ENCODE data around the gene MARCHF5. TPM values are rescaled to one million over a fixed set of nuclear protein-coding genes. Genes with fewer than 3 reads are reported as not detected.
"Not testable (repeated sequence)": the region's sequence is repeated elsewhere in the genome, so short reads cannot be mapped to it uniquely, and the experiment has no call there.

Gene MARCHF5
- total and polyA plus RNA-seq, 2 donors (not counting 1 experiment from before 2014, with no cell fraction given) = 17.3 to 49.1 TPM

DNA sequence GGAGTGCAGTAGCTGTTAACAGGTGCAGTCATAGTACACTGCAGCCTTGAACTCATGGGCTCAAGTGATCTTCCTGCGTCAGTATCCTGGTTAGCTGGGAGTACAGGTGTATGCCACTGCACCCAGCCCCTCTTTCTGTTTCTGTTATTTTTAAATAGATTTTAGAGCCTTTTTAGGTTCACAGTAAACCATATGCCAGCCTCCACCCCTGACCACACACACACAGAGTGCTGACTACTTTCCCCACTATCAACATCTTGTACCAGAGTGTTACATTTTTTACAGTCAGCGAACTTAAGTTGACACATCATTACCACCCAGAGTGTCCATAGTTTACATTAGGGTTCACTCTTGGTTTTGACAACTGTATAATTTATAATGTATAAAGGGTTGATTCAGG, 32.1 kb downstream of the MARCHF5 start:
- Histone ChIP-seq H3K9me3 (ENCODE audit: control insufficient read depth, insufficient read depth, low read depth, low read length) (no peaks in the 10 kb centered on the region), H3K36me3 (ENCODE audit: control insufficient read depth, insufficient read depth, low read length) (no peaks in the 10 kb centered on the region), H3K9ac (ENCODE audit: insufficient read depth, low read length) (no peak overlapping the region), H3K27ac (ENCODE audit: insufficient read depth, low read length) (no peak overlapping the region), H4K20me1 (ENCODE audit: control insufficient read depth, extremely low read depth, insufficient read depth, low read length) (no peaks in the 10 kb centered on the region), H2AFZ (ENCODE audit: low read length) (no peak overlapping the region), H3K79me2 (ENCODE audit: control insufficient read depth, insufficient read depth, low read length) (peaks cover 13% of the 10 kb centered on the region), H3K27me3 (ENCODE audit: control insufficient read depth, insufficient read depth, low read length) (no peaks in the 10 kb centered on the region), H3K4me3 (replicated peaks in 1 of 4; ENCODE audit: control extremely low read depth in 1 of 4, insufficient read depth in 1 of 4, low read depth in 3 of 4, low read length in 4 of 4) (no peak overlapping the region), H3K4me2 (ENCODE audit: extremely low read depth, insufficient read depth, low read length) (no peak overlapping the region), H3K4me1 (ENCODE audit: control insufficient read depth, extremely low read depth, insufficient read depth, low read length) (no peaks in the 10 kb centered on the region)
- DNase-seq (ENCODE audit: low read depth in 2 of 2) = no peak
- TF ChIP-seq, protein P1, sequence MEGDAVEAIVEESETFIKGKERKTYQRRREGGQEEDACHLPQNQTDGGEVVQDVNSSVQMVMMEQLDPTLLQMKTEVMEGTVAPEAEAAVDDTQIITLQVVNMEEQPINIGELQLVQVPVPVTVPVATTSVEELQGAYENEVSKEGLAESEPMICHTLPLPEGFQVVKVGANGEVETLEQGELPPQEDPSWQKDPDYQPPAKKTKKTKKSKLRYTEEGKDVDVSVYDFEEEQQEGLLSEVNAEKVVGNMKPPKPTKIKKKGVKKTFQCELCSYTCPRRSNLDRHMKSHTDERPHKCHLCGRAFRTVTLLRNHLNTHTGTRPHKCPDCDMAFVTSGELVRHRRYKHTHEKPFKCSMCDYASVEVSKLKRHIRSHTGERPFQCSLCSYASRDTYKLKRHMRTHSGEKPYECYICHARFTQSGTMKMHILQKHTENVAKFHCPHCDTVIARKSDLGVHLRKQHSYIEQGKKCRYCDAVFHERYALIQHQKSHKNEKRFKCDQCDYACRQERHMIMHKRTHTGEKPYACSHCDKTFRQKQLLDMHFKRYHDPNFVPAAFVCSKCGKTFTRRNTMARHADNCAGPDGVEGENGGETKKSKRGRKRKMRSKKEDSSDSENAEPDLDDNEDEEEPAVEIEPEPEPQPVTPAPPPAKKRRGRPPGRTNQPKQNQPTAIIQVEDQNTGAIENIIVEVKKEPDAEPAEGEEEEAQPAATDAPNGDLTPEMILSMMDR (conservative IDR thresholded peaks at IDR 0.05 in 1 of 2, IDR thresholded peaks at IDR 0.05 in 1 of 2; ENCODE audit: low read depth in 1 of 2, low read length in 2 of 2) = no peak
- TF ChIP-seq EZH2 (IDR thresholded peaks at IDR 0.05; ENCODE audit: low read length, missing control alignments) = no peak

GRCh38 chr10:92327445-92328433, 36.8 kb downstream of the MARCHF5 start:
- Histone ChIP-seq H4K20me1 (ENCODE audit: control insufficient read depth, extremely low read depth, insufficient read depth, low read length) (no peaks in the 10 kb centered on the region), H3K9ac (ENCODE audit: insufficient read depth, low read length) (no peak overlapping the region), H3K27ac (ENCODE audit: insufficient read depth, low read length) (no peak overlapping the region), H3K4me3 (replicated peaks in 1 of 4; ENCODE audit: control extremely low read depth in 1 of 4, insufficient read depth in 1 of 4, low read depth in 3 of 4, low read length in 4 of 4) (no peak overlapping the region), H3K27me3 (ENCODE audit: control insufficient read depth, insufficient read depth, low read length) (no peaks in the 10 kb centered on the region), H3K36me3 (ENCODE audit: control insufficient read depth, insufficient read depth, low read length) (no peaks in the 10 kb centered on the region), H3K4me1 (ENCODE audit: control insufficient read depth, extremely low read depth, insufficient read depth, low read length) (no peaks in the 10 kb centered on the region), H3K4me2 (ENCODE audit: extremely low read depth, insufficient read depth, low read length) (no peak overlapping the region), H3K79me2 (ENCODE audit: control insufficient read depth, insufficient read depth, low read length) (peaks cover 12% of the 10 kb centered on the region), H3K9me3 (ENCODE audit: control insufficient read depth, insufficient read depth, low read depth, low read length) (no peaks in the 10 kb centered on the region), H2AFZ (ENCODE audit: low read length) (no peak overlapping the region)
- DNase-seq (ENCODE audit: low read depth in 2 of 2) = no peak
- TF ChIP-seq EZH2 (IDR thresholded peaks at IDR 0.05; ENCODE audit: low read length, missing control alignments) = no peak
- TF ChIP-seq, protein P1 (conservative IDR thresholded peaks at IDR 0.05 in 1 of 2, IDR thresholded peaks at IDR 0.05 in 1 of 2; ENCODE audit: low read depth in 1 of 2, low read length in 2 of 2) = no peak

GRCh38 chr10:92328993-92329392, 38.0 kb downstream of the MARCHF5 start:
- Histone ChIP-seq H4K20me1 (ENCODE audit: control insufficient read depth, extremely low read depth, insufficient read depth, low read length) (no peaks in the 10 kb centered on the region), H3K27me3 (ENCODE audit: control insufficient read depth, insufficient read depth, low read length) (no peaks in the 10 kb centered on the region), H3K4me3 (replicated peaks in 1 of 4; ENCODE audit: control extremely low read depth in 1 of 4, insufficient read depth in 1 of 4, low read depth in 3 of 4, low read length in 4 of 4) (no peak overlapping the region), H3K4me2 (ENCODE audit: extremely low read depth, insufficient read depth, low read length) (no peak overlapping the region), H3K27ac (ENCODE audit: insufficient read depth, low read length) (no peak overlapping the region), H3K4me1 (ENCODE audit: control insufficient read depth, extremely low read depth, insufficient read depth, low read length) (no peaks in the 10 kb centered on the region), H3K79me2 (ENCODE audit: control insufficient read depth, insufficient read depth, low read length) (peaks cover 7% of the 10 kb centered on the region), H3K36me3 (ENCODE audit: control insufficient read depth, insufficient read depth, low read length) (no peaks in the 10 kb centered on the region), H2AFZ (ENCODE audit: low read length) (no peak overlapping the region), H3K9ac (ENCODE audit: insufficient read depth, low read length) (no peak overlapping the region), H3K9me3 (ENCODE audit: control insufficient read depth, insufficient read depth, low read depth, low read length) (no peaks in the 10 kb centered on the region)
- peak in 1 of 2 donors; percentile 16 for DNase-seq (ENCODE audit: low read depth in 2 of 2)
- no peak for TF ChIP-seq EZH2 (IDR thresholded peaks at IDR 0.05; ENCODE audit: low read length, missing control alignments)
- TF ChIP-seq, protein P1 (conservative IDR thresholded peaks at IDR 0.05 in 1 of 2, IDR thresholded peaks at IDR 0.05 in 1 of 2; ENCODE audit: low read depth in 1 of 2, low read length in 2 of 2) = no peak

DNA sequence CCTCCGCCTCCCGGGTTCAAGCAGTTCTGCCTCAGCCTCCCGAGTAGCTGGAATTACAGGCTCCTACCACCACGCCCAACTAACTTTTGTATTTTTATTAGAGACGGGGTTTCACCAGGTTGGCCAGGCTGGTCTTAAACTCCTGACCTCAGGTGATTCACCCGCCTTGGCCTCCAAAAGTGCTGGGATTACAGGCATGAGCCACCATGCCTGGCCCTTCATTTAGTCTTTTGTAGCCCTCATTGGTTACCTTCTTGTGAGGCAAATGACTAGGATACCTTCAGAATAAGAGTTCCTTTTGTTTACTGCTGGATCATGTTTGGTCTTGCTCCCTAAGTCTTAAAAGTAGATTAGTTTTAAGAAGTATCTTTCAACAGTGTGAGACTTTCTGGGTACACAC, 39.0 kb downstream of the MARCHF5 start:
- not testable (repeated sequence) for H3K79me2 ChIP-seq (ENCODE audit: control insufficient read depth, insufficient read depth, low read length); H3K4me1 ChIP-seq (ENCODE audit: control insufficient read depth, extremely low read depth, insufficient read depth, low read length); H3K27me3 ChIP-seq (ENCODE audit: control insufficient read depth, insufficient read depth, low read length); H3K36me3 ChIP-seq (ENCODE audit: control insufficient read depth, insufficient read depth, low read length); H3K9ac ChIP-seq (ENCODE audit: insufficient read depth, low read length); H3K9me3 ChIP-seq (ENCODE audit: control insufficient read depth, insufficient read depth, low read depth, low read length); H2AFZ ChIP-seq (ENCODE audit: low read length); H3K4me2 ChIP-seq (ENCODE audit: extremely low read depth, insufficient read depth, low read length); H4K20me1 ChIP-seq (ENCODE audit: control insufficient read depth, extremely low read depth, insufficient read depth, low read length); H3K4me3 ChIP-seq (replicated peaks in 1 of 4; ENCODE audit: control extremely low read depth in 1 of 4, insufficient read depth in 1 of 4, low read depth in 3 of 4, low read length in 4 of 4); H3K27ac ChIP-seq (ENCODE audit: insufficient read depth, low read length)
- peak in 1 of 2 donors; percentile 8 for DNase-seq (ENCODE audit: low read depth in 2 of 2)
